DMS53 (cell line): ENCODE data around the gene RNF44.

Source experiments
- DNase-seq: peaks from one replicate; lab custom pipeline; 2025; lab: John Stamatoyannopoulos, UW

The RNF44 gene

GRCh38 chr5:176536902-176537553, at the start of gene RNF44:
Gene RNF44 (minus strand): TSS chr5:176537402. CDS start chr5:176532472, 4,930 bp downstream.
- DNase-seq: peak; percentile 99

DNA sequence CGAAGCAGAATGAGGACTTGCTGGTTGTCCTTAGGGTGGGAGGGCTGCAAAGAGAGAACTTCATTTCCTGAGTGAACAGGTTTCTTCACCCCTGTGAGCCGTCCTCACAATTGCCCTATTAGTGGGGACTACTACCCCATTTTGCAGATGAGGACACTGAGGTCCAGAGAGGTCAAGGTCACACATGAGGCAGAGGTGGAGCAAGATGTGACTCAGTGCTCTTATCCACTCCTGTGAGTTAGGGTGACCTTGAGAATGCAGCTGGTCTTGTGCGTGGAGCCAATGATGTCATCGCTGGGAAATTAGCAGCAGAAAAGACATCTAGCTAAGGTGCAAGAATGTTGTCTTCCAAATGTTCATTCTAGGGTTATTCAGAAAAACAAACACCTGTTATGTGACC, 45.9 kb upstream of the RNF44 start:
- no peak for DNase-seq

- no peak for DNase-seq
Measured at GRCh38 chr5:176581361-176581760, 44.2 kb upstream of the RNF44 start.

DNA sequence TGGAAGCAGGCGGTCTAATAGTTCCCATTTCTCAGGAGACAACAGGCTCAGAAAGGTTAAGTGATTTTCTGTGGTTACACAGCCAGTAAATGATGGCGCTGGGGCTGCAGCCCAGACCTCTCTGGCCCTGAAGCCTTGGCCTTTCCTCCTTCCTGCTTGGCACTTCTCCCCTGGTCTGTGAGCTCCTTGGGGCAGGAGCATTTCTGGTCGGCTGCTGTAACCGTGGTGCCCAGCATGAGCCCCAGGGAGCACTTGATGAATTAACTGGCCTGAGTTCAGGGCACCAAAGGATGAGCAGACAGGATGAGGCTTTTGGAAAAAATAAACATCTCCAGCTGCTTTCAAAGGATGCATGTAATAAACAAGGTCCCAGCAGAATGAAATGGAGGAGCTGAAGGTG, 42.1 kb upstream of the RNF44 start:
- DNase-seq: no peak

- peak; percentile 94 for DNase-seq
Measured at GRCh38 chr5:176578391-176578808, 41.2 kb upstream of the RNF44 start.

- no peak for DNase-seq
Measured at GRCh38 chr5:176577312-176578176, 40.3 kb upstream of the RNF44 start.

GRCh38 chr5:176575488-176576422, 38.6 kb upstream of the RNF44 start:
- no peak for DNase-seq

- no peak for DNase-seq
Measured at GRCh38 chr5:176575066-176575465, 37.9 kb upstream of the RNF44 start.

DNA sequence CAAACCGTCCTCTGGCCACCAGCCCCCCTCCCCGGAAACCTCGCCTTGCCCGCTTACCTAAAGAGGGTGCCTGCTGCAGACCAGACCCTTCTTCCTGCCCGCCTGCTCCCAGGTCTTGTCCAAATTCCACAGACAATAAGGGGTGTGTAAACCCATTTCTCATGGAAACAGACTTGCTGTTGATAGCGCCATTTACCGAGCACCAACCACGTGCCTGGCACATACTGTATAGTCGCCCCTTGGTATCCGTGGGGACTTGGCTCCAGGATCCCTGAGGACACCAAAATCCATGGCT, 37.0 kb upstream of the RNF44 start:
- DNase-seq: no peak

DNA sequence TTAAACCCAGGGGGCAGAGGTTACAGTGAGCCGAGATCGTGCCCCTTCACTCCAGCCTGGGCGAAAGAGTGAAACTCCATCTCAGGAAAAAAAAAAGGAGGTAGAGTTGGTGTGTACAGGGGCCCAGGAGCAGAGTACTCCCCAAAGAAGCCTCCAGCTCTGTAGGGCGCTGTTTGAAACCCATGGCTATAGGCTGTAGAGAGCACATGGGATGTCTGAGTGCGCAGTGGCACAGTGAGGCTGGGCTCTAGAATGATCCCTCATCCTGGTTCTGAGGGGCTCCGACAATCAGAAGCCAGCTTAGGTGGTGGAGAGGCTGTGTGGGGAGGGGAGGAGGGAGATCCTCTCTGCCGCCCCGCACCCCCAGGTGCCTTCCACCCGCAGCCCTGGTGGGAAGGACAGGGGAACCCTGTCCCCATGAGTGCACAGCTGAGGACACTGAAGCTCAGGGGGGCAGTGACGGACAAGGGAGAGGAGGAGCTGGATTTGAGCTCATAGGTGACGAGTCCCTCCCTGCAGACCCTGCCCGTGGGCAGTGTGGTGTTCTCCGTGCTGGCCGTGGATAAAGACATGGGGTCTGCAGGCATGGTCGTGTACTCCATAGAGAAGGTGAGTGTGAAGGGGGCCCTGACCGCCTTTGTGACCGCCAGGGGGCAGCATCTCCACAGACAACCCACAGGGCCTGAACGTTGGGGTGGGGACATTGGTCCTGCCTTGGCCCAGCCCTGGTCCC, 36.5 kb upstream of the RNF44 start:
- peak; percentile 75 for DNase-seq

- DNase-seq: peak; percentile 32
Measured at GRCh38 chr5:176570044-176570443, 32.8 kb upstream of the RNF44 start.

- DNase-seq: no peak
Measured at GRCh38 chr5:176568657-176569056, 31.5 kb upstream of the RNF44 start.

DNA sequence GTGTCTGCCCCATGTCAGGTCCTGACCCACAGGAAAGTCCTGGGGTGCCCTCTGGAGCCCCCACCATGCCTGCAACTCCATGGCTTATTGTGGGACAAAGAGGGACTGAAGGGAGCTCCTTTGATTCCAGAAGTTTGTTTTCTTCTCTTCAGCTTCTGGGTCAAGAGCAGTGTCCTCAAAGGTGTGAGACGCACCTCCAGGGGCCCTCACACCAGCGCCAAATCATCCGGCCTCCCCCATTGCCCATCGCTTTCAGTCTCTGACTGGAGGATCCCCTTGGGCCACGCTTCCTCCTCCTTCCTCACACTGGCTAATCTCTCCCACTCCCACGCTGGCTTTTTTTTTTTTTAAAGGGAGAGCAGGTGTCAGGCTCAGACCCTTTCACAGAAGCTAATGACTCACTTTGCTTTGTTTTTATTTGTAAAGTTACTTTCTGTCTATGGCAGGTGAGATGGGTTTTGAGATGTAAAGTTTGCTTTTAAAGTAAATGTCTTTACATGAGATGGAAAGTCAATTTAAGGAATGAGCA, 28.6 kb upstream of the RNF44 start:
- DNase-seq: no peak

DNA sequence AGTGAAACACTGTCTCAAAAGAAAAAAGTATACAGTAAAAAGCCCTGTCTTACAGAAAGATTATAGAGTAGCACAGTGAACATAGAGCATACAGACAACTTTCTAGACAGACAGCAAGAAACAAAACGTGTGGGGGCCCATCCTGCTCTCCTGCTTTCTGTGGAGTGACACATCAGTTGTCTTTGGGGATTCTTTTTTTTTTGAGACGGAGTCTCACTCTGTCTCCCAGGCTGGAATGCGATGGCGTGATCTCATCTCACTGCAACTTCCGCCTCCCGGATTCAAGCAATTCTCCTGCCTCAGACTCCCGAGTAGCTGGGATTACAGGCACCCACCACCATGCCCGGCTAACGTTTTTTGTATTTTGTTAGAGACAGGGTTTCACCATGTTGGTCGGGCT, 26.8 kb upstream of the RNF44 start:
- DNase-seq: no peak

GRCh38 chr5:176562189-176562588, 25.0 kb upstream of the RNF44 start:
- no peak for DNase-seq

DNA sequence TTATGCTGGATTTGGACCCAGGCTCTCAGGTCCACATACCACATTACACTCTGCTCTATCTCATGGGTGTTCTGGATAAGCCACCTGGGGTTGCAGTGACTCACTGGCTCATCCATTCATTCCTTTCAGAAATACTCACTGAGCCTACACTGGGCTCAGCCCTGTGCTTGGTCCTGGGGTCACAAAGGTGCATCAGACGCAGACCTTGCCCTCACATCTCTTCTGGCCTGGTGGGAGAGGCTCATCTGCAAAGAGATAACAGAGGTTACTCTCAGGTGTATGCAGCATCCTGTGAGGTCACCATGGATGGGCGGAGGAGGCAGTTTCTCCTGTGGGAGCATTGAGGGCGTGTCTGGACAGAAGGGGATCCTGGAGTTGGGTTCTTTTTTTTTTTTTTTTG, 24.1 kb upstream of the RNF44 start:
- DNase-seq: no peak

DNA sequence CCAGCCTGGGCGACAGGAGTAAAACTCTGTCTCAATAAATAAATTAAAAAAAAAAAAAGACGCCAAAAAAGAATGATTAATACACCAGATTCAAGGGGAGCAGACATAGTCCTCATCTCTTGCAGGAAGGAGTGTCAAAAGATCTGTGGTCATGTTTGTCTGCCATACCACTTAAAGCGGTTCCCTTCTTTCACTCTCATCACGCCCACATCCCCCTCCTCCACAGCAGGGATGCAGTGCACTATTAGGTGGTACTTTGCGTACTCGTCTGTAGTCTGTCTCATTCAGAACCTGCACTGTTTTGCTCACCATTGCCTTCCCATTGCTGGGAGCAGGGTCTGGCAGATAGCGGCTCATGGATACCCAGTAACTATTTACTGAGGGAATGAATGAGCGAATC, 23.2 kb upstream of the RNF44 start:
- no peak for DNase-seq

- DNase-seq: no peak
Measured at GRCh38 chr5:176559683-176560082, 22.5 kb upstream of the RNF44 start.

- DNase-seq: no peak
Measured at GRCh38 chr5:176557846-176558245, 20.6 kb upstream of the RNF44 start.

- DNase-seq: peak; percentile 80
Measured at GRCh38 chr5:176553260-176554085, 16.3 kb upstream of the RNF44 start.
